A549 (cell line): ENCODE measurements around the gene SOS2. TPM values are rescaled to one million over a fixed set of nuclear protein-coding genes. Genes with fewer than 3 reads are reported as not detected.

Experiments
- ATAC-seq, 2 experiments: fragments of 200-7000 bp in 1 of 2; fragments of >200 bp in 1 of 2; cut with Nextera tagmentation in 1 of 2; cut with Tn5 transposase in 1 of 2; 3 replicates each; pipeline versions ENCODE4 v1.8.0 to v1.9.1; 2018 to 2020; ENCODE audit warnings: mild to moderate bottlenecking in 1 of 2, moderate library complexity in 1 of 2
- CTCF ChIA-PET: fragments of 300-600 bp; sonication (Branson Sonifier 250); formaldehyde crosslinking; extraction: SDS; loops from one replicate; lab custom pipeline; 2021; ENCODE audit warnings: antibody characterized with exemption, inconsistent platforms; lab: Yijun Ruan, JAX
- POLR2A ChIA-PET: fragments of 350-600 bp; formaldehyde crosslinking; extraction: SDS; loops from one replicate; lab custom pipeline; 2021; ENCODE audit warnings: antibody characterized with exemption, inconsistent platforms; lab: Yijun Ruan, JAX
- DNase-seq, 2 experiments: peaks; one replicate each; pipeline versions ENCODE4 v3.0.0 to v3.0.0-alpha.2; 2011 to 2016; ENCODE audit warnings: low read depth in 1 of 2, low spot score in 1 of 2
- FAIRE-seq: peaks from 2 replicates; lab custom pipeline; 2011; peaks lifted over from hg19 to GRCh38; lab: Jason Lieb, UNC
- H3K27ac ChIP-seq, 2 experiments: fragments of >200 bp; sonication (Bioruptor Twin); formaldehyde crosslinking; 3 replicates each; pipeline ENCODE4 v1.5.1; 2016 to 2017
- H3K4me1 ChIP-seq: fragments of >200 bp; sonication (Bioruptor Twin); formaldehyde crosslinking; 3 replicates; pipeline ENCODE4 v1.6.1; 2016
- H3K4me2 ChIP-seq: fragments of >200 bp; sonication (Bioruptor Twin); formaldehyde crosslinking; 3 replicates; pipeline ENCODE4 v1.6.1; 2016
- H3K4me3 ChIP-seq: fragments of >200 bp; sonication (Bioruptor Twin); formaldehyde crosslinking; 3 replicates; pipeline ENCODE4 v1.5.1; 2016
- H3K9me3 ChIP-seq: fragments of >200 bp; sonication (Bioruptor Twin); formaldehyde crosslinking; 3 replicates; pipeline ENCODE4 v1.6.1; 2016
- CEBPB ChIP-seq, 2 experiments: fragments of >200 bp in 1 of 2; sonication (Bioruptor Twin) in 1 of 2; formaldehyde crosslinking in 1 of 2; IDR thresholded peaks; 2 replicates each; pipeline ENCODE4 v1.6.1; 2012 to 2016
- EHF ChIP-seq: fragments of 250-450 bp; sonication (Bioruptor Pico); IDR thresholded peaks from 2 replicates; pipeline ENCODE4 v1.5.0; 2020; ENCODE audit warnings: mild to moderate bottlenecking
- ELK1 ChIP-seq: fragments of 150-350 bp; IDR thresholded peaks from 2 replicates; pipeline ENCODE4 v1.6.1; 2014; ENCODE audit warnings: low read depth, mild to moderate bottlenecking, low read length
- ESRRA ChIP-seq: fragments of 150-350 bp; IDR thresholded peaks from 2 replicates; pipeline ENCODE4 v1.6.1; 2014; ENCODE audit warnings: mild to moderate bottlenecking, low read length, borderline replicate concordance
- FOXS1 ChIP-seq: fragments of 250-450 bp; sonication (Bioruptor Pico); IDR thresholded peaks from 2 replicates; pipeline ENCODE4 v1.5.0; 2020; ENCODE audit warnings: mild to moderate bottlenecking, moderate library complexity
- HDAC2 ChIP-seq: fragments of 200-600 bp; sonication (generic); IDR thresholded peaks from 2 replicates; pipeline ENCODE4 v1.6.1; 2016
- HEYL ChIP-seq: fragments of 250-450 bp; sonication (Bioruptor Pico); IDR thresholded peaks from 2 replicates; pipeline ENCODE4 v1.8.0; 2021; ENCODE audit warnings: mild to moderate bottlenecking, moderate library complexity
- HOXA7 ChIP-seq: fragments of 250-450 bp; sonication (Bioruptor Pico); IDR thresholded peaks from 2 replicates; pipeline ENCODE4 v1.5.0; 2020; ENCODE audit warnings: mild to moderate bottlenecking, moderate library complexity
- JUN ChIP-seq, 2 experiments: fragments of >200 bp; sonication (Bioruptor Twin); formaldehyde crosslinking; IDR thresholded peaks; 2 replicates in 1 of 2; 3 replicates in 1 of 2; pipeline ENCODE4 v1.6.1; 2016 to 2017
- MAFK ChIP-seq: fragments of 450-650 bp; IDR thresholded peaks from 2 replicates; pipeline ENCODE4 v1.6.1; 2014; ENCODE audit not compliant: partially characterized antibody
- NR3C1 ChIP-seq: fragments of >200 bp; sonication (Bioruptor Twin); formaldehyde crosslinking; IDR thresholded peaks from 3 replicates; pipeline ENCODE4 v1.6.1; 2017
- PHF8 ChIP-seq: fragments of 200-600 bp; sonication (generic); IDR thresholded peaks from 2 replicates; pipeline ENCODE4 v1.6.1; 2016; ENCODE audit warnings: low read depth, mild to moderate bottlenecking, antibody characterized with exemption, moderate library complexity, borderline replicate concordance
- RAD21 ChIP-seq, 2 experiments: fragments of >200 bp in 1 of 2; sonication (Bioruptor Twin) in 1 of 2; formaldehyde crosslinking in 1 of 2; IDR thresholded peaks in 1 of 2; conservative IDR thresholded peaks in 1 of 2; 2 replicates in 1 of 2; 3 replicates in 1 of 2; pipeline ENCODE4 v1.6.1; 2012 to 2018; ENCODE audit warnings: inconsistent platforms in 1 of 2
- SREBF2 ChIP-seq: fragments of 450-650 bp; IDR thresholded peaks from 2 replicates; pipeline ENCODE4 v1.6.1; 2014; ENCODE audit warnings: mild to moderate bottlenecking, moderate library complexity
- TFCP2L1 ChIP-seq: fragments of 250-450 bp; sonication (Bioruptor Pico); IDR thresholded peaks from 2 replicates; pipeline ENCODE4 v1.5.0; 2021; ENCODE audit warnings: mild to moderate bottlenecking
- ZSCAN20 ChIP-seq: fragments of 250-450 bp; sonication (Bioruptor Pico); IDR thresholded peaks from 2 replicates; pipeline ENCODE4 v1.8.0; 2022; ENCODE audit warnings: mild to moderate bottlenecking, moderate library complexity
- WGBS: methylation state at CpG from one replicate; pipeline ENCODE4 v1.1.6; 2017; ENCODE audit errors: missing lambda C conversion rate; 5-methylcytosine and 5-hydroxymethylcytosine counted together
- polyA plus RNA-seq, 4 experiments: library from polyadenylated mRNA; depleted of rRNA in 3 of 4; stranded (reverse); fragments of >200 nt; fragmentation: RNase III in 1 of 4; extraction: RNeasy Plus Mini Kit Qiagen cat#74134 plus additional on column Dnase treatment in 1 of 4; gene quantifications; 2 replicates in 3 of 4; 3 replicates in 1 of 4; pipeline ENCODE4 v1.2.3, GENCODE V29; 2011 to 2017
- TF ChIP-seq, protein P1 (sequence below): IDR thresholded peaks from 2 replicates; pipeline ENCODE4 v1.6.1; 2012; ENCODE audit warnings: low read depth, borderline replicate concordance
- TF ChIP-seq, protein P2 (sequence below): fragments of >200 bp; sonication (Bioruptor Twin); formaldehyde crosslinking; IDR thresholded peaks from 3 replicates; pipeline ENCODE4 v1.5.1; 2016
- TF ChIP-seq, protein P3 (sequence below): fragments of >200 bp; sonication (Bioruptor Twin); formaldehyde crosslinking; IDR thresholded peaks from 2 replicates; pipeline ENCODE4 v1.6.1; 2016

Gene SOS2
- polyA plus RNA-seq, 2 of the 4 experiments (the other 2 are of a cell fraction), result 9.6 to 23.0 TPM

DNA sequence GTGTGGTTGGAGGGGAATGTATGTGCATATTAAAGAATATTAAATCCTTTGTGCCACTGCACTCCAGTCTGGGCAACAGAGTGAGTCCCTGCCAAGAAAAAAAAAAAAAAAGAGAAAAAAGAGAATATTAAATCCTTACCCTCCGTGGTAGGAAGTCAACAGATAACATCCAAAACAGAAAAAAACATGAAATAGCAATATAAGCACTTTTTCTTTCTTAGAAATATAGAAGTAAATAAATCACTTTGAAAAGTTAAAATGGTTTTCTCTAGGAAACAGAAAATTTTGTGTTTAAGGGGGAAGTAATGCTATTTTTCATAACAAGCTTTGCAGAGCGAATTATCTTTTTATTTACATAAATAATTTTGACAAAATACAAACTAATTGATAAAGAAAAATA lies 17.6 kb downstream of the SOS2 start:
- Histone ChIP-seq H3K9me3 (0 out of 3 replicates have a peak, but pooled peaks cover 2% of the 10 kb centered on the region), H3K4me1 (peaks cover 3% of the 10 kb centered on the region), H3K27ac (no peak overlapping the region), H3K4me3 (no peak overlapping the region), H3K4me2 (no peak overlapping the region)
- no peak for FAIRE-seq
- 82% methylated on average over 2 of the region's 2 CpGs for WGBS
- ATAC-seq, result no peak
- no peak for TF ChIP-seq HOXA7
- TF ChIP-seq, protein P1, sequence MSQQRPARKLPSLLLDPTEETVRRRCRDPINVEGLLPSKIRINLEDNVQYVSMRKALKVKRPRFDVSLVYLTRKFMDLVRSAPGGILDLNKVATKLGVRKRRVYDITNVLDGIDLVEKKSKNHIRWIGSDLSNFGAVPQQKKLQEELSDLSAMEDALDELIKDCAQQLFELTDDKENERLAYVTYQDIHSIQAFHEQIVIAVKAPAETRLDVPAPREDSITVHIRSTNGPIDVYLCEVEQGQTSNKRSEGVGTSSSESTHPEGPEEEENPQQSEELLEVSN, result no peak
- no peak for TF ChIP-seq ELK1
- peak; percentile 70 for TF ChIP-seq MAFK
- TF ChIP-seq SREBF2, result no peak
- no peak for TF ChIP-seq HDAC2
- TF ChIP-seq FOXS1 (CRISPR knock-in tag), result no peak
- no peak for DNase-seq
- ChIA-PET POLR2A (no interaction called here), CTCF (interaction anchor here (0.6 kb wide), 1 partner anchor 204 kb away, joined by 3 read pairs; no protein-coding TSS in a partner anchor)

DNA sequence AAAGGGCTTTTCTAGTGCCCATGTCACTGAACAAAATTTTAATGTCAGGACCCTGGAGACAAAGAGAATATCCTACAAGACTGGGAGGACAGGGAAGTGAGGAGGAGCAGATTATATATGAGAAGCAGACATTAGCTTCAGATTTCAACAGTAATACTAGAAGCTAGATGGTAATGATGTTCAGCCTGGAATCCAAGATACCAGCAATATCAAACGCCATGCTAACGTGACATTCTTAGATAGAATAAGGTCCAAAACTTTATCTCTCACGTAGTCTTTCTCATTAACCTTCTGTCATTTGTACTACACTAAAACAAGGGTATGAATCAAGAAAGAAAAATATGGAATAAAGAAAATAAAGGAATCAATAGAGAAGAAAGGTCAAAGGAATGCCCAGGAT lies 18.7 kb downstream of the SOS2 start:
- WGBS, result 60% methylated on average over 3 of the region's 3 CpGs
- FAIRE-seq (no peak), DNase-seq (no peak), ATAC-seq (no peak)
- TF ChIP-seq RAD21 (conservative IDR thresholded peaks at IDR 0.05 in 1 of 2, IDR thresholded peaks at IDR 0.05 in 1 of 2) (no peak), NR3C1 (no peak), PHF8 (no peak), HEYL (CRISPR knock-in tag) (no peak), ELK1 (no peak), JUN (IDR thresholded peaks at IDR 0.05) (no peak), TFCP2L1 (no peak), ZSCAN20 (CRISPR knock-in tag) (no peak), CEBPB (IDR thresholded peaks at IDR 0.05) (no peak)
- TF ChIP-seq, protein P2, sequence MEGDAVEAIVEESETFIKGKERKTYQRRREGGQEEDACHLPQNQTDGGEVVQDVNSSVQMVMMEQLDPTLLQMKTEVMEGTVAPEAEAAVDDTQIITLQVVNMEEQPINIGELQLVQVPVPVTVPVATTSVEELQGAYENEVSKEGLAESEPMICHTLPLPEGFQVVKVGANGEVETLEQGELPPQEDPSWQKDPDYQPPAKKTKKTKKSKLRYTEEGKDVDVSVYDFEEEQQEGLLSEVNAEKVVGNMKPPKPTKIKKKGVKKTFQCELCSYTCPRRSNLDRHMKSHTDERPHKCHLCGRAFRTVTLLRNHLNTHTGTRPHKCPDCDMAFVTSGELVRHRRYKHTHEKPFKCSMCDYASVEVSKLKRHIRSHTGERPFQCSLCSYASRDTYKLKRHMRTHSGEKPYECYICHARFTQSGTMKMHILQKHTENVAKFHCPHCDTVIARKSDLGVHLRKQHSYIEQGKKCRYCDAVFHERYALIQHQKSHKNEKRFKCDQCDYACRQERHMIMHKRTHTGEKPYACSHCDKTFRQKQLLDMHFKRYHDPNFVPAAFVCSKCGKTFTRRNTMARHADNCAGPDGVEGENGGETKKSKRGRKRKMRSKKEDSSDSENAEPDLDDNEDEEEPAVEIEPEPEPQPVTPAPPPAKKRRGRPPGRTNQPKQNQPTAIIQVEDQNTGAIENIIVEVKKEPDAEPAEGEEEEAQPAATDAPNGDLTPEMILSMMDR, result no peak
- TF ChIP-seq, protein P3, sequence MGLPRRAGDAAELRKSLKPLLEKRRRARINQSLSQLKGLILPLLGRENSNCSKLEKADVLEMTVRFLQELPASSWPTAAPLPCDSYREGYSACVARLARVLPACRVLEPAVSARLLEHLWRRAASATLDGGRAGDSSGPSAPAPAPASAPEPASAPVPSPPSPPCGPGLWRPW, result no peak
- no peak overlapping the region for H3K4me3 ChIP-seq
- H3K27ac ChIP-seq, result no peak overlapping the region
- POLR2A ChIA-PET, result no interaction called here
- H3K4me1 ChIP-seq, result no peaks in the 10 kb centered on the region
- CTCF ChIA-PET, result no interaction called here
- H3K4me2 ChIP-seq, result no peak overlapping the region
- 0 out of 3 replicates have a peak, but pooled peaks cover 2% of the 10 kb centered on the region for H3K9me3 ChIP-seq

DNA sequence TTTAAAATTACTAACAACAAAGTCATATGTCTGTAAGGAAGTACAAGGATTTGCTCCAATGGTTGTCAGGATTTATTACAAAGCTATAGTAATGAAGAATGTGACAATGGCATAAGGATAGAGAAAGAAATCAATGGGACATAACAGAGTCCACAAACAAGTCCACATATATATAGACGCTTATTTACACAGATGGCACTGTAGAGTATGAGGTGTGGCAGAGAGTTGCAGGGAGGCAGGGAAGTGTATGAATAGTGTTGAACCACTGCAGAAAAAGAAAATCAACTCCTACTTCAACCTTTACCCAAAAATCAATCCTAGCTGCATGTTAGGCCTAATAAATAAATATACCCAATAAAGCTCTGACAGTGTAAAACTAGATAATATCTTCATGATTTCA lies 21.3 kb downstream of the SOS2 start:
- no peak for DNase-seq
- Histone ChIP-seq H3K27ac (no peak overlapping the region), H3K9me3 (0 out of 3 replicates have a peak, but pooled peaks cover 2% of the 10 kb centered on the region), H3K4me1 (no peaks in the 10 kb centered on the region), H3K4me3 (no peak overlapping the region), H3K4me2 (no peak overlapping the region)
- TF ChIP-seq EHF (CRISPR knock-in tag) (no peak), SREBF2 (no peak), ESRRA (no peak)
- CTCF ChIA-PET, result interaction anchor here (0.6 to 1.5 kb wide), 4 partner anchors 16 to 375 kb away, joined by 3 read pairs; no protein-coding TSS in a partner anchor
- WGBS, result 76% methylated on average over 1 of the region's 1 CpG
- no peak for ATAC-seq
- no peak for FAIRE-seq
- POLR2A ChIA-PET, result no interaction called here
